DND-41 (cell line): ENCODE measurements around the gene ANKMY2.

Source experiments
- CTCF ChIP-seq: IDR thresholded peaks from 2 replicates; pipeline ENCODE4 v1.5.1; 2012; ENCODE audit warnings: borderline replicate concordance, low read length, moderate library complexity, mild to moderate bottlenecking; ENCODE audit not compliant: poor library complexity, severe bottlenecking; ENCODE audit errors: extremely low read depth
- EZH2 ChIP-seq: IDR thresholded peaks from 3 replicates; pipeline ENCODE4 v1.6.1; 2012; ENCODE audit warnings: borderline replicate concordance, low read depth, mild to moderate bottlenecking, moderate library complexity, low read length, inconsistent platforms; ENCODE audit not compliant: severe bottlenecking

- TF ChIP-seq CTCF (no peak), EZH2 (no peak)
Observed at GRCh38 chr7:16652240-16652583, 6.7 kb upstream of the ANKMY2 start.
